ENCODE measurements around the gene CEP89.

Gene CEP89

GRCh38 chr19:32890841-32891240, 80.9 kb downstream of the CEP89 start:
- Histone ChIP-seq H3K27me3 (ENCODE audit: insufficient read depth, low read length, poor library complexity, severe bottlenecking) (no peaks in the 10 kb centered on the region), H3K4me1 (ENCODE audit: insufficient read depth, low read length, poor library complexity, severe bottlenecking) (no peaks in the 10 kb centered on the region), H2AFZ (ENCODE audit: low read length) (no peak overlapping the region), H3K36me3 (ENCODE audit: insufficient read depth, low read length) (no peaks in the 10 kb centered on the region), H3K79me2 (ENCODE audit: insufficient read depth, low read length) (no peaks in the 10 kb centered on the region), H3K9me3 (ENCODE audit: insufficient read depth, low read depth, low read length) (peaks cover 5% of the 10 kb centered on the region; the same call in 1 of the 2 replicates), H4K20me1 (ENCODE audit: insufficient read depth, low read length, poor library complexity, severe bottlenecking) (no peaks in the 10 kb centered on the region), H3K4me2 (ENCODE audit: low read depth, low read length, poor library complexity, severe bottlenecking) (no peak overlapping the region), H3K9me2 (replicated peaks; ENCODE audit: low read depth, low read length) (no peaks in the 10 kb centered on the region), H3K9ac (ENCODE audit: low read depth, low read length, poor library complexity, severe bottlenecking) (no peak overlapping the region), H3K4me3 (ENCODE audit: low read length, poor library complexity, severe bottlenecking) (no peak overlapping the region), H3F3A (ENCODE audit: low read depth) (no peaks in the 10 kb centered on the region)
- TF ChIP-seq, protein P1, sequence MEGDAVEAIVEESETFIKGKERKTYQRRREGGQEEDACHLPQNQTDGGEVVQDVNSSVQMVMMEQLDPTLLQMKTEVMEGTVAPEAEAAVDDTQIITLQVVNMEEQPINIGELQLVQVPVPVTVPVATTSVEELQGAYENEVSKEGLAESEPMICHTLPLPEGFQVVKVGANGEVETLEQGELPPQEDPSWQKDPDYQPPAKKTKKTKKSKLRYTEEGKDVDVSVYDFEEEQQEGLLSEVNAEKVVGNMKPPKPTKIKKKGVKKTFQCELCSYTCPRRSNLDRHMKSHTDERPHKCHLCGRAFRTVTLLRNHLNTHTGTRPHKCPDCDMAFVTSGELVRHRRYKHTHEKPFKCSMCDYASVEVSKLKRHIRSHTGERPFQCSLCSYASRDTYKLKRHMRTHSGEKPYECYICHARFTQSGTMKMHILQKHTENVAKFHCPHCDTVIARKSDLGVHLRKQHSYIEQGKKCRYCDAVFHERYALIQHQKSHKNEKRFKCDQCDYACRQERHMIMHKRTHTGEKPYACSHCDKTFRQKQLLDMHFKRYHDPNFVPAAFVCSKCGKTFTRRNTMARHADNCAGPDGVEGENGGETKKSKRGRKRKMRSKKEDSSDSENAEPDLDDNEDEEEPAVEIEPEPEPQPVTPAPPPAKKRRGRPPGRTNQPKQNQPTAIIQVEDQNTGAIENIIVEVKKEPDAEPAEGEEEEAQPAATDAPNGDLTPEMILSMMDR (conservative IDR thresholded peaks at IDR 0.05; ENCODE audit: low read length) = no peak
- TF ChIP-seq EZH2phosphoT487 (IDR thresholded peaks at IDR 0.05; ENCODE audit: borderline replicate concordance) = no peak

DNA sequence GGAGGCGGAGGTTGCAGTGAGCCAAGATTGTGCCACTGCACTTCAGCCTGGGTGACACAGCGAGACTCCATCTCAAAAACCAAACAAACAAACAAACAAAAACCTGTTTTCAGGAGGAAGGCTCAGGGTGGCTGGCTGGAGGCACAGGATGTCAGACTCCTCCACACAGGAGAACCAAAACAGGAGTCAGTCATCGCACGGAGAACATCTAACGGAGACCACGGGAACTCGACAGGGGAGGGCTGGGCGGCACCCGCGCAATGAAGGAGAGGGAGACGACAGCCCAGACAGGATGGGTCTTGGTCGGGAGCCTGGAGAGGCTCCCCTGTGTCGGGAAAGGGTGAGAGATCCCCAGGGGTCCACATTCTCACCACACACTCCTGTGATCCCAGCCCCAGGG, 81.4 kb downstream of the CEP89 start:
- H3K9ac ChIP-seq (ENCODE audit: low read depth, low read length, poor library complexity, severe bottlenecking) = no peak overlapping the region
- no peaks in the 10 kb centered on the region for H4K20me1 ChIP-seq (ENCODE audit: insufficient read depth, low read length, poor library complexity, severe bottlenecking)
- H3K4me1 ChIP-seq (ENCODE audit: insufficient read depth, low read length, poor library complexity, severe bottlenecking) = no peaks in the 10 kb centered on the region
- H3F3A ChIP-seq (ENCODE audit: low read depth) = no peaks in the 10 kb centered on the region
- no peaks in the 10 kb centered on the region for H3K27me3 ChIP-seq (ENCODE audit: insufficient read depth, low read length, poor library complexity, severe bottlenecking)
- no peaks in the 10 kb centered on the region for H3K9me2 ChIP-seq (replicated peaks; ENCODE audit: low read depth, low read length)
- no peak overlapping the region for H2AFZ ChIP-seq (ENCODE audit: low read length)
- no peaks in the 10 kb centered on the region for H3K79me2 ChIP-seq (ENCODE audit: insufficient read depth, low read length)
- TF ChIP-seq, protein P1 (conservative IDR thresholded peaks at IDR 0.05; ENCODE audit: low read length) = no peak
- no peak for TF ChIP-seq EZH2phosphoT487 (IDR thresholded peaks at IDR 0.05; ENCODE audit: borderline replicate concordance)
- no peak overlapping the region for H3K4me2 ChIP-seq (ENCODE audit: low read depth, low read length, poor library complexity, severe bottlenecking)
- no peak overlapping the region for H3K4me3 ChIP-seq (ENCODE audit: low read length, poor library complexity, severe bottlenecking)
- peaks cover 5% of the 10 kb centered on the region; the same call in 1 of the 2 replicates for H3K9me3 ChIP-seq (ENCODE audit: insufficient read depth, low read depth, low read length)
- H3K36me3 ChIP-seq (ENCODE audit: insufficient read depth, low read length) = no peaks in the 10 kb centered on the region

DNA sequence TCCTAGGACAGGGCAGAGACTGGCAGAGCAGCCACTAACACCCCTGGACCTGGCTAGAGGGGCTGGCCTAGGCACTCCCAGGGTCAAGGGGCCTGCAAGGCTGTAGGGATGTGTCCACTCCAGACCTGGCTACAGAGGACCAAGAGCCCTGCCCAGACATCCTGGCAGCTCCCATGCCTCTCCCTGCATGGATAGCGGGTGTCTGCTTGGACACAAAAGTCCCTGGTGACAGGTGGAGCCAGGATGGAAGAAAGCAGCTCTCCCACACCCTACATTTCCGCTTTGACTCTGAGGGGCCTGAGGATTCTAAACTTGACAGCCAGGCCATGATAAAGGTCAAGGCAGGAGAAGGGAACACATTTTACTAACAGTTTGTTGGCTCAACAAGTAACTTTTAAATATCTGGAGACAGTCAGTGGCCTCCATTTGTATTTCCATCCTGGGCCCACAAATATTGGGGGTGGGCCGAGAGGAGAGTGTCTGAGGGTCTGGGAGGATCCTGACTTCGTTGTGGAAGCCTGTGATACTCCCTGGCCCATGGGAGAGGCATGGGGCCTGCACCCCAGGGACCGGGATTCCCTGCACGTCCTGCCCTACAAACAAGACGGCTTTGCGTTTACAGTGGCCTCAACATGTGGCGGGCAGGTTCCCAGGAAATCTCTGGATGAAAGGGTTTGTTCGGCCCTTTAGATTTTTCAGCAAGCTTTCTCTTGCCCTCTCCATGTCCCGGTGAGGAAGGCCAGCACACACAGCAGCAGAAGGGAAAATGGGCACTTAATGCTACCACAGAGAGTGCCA, 82.4 kb downstream of the CEP89 start:
- no peaks in the 10 kb centered on the region for H3K36me3 ChIP-seq (ENCODE audit: insufficient read depth, low read length)
- no peaks in the 10 kb centered on the region for H3K9me2 ChIP-seq (replicated peaks; ENCODE audit: low read depth, low read length)
- no peak overlapping the region for H2AFZ ChIP-seq (ENCODE audit: low read length)
- no peaks in the 10 kb centered on the region for H3F3A ChIP-seq (ENCODE audit: low read depth)
- no peaks in the 10 kb centered on the region for H4K20me1 ChIP-seq (ENCODE audit: insufficient read depth, low read length, poor library complexity, severe bottlenecking)
- no peak overlapping the region for H3K4me3 ChIP-seq (ENCODE audit: low read length, poor library complexity, severe bottlenecking)
- no peak overlapping the region for H3K9ac ChIP-seq (ENCODE audit: low read depth, low read length, poor library complexity, severe bottlenecking)
- no peak for TF ChIP-seq EZH2phosphoT487 (IDR thresholded peaks at IDR 0.05; ENCODE audit: borderline replicate concordance)
- TF ChIP-seq, protein P1 (conservative IDR thresholded peaks at IDR 0.05; ENCODE audit: low read length) = no peak
- H3K79me2 ChIP-seq (ENCODE audit: insufficient read depth, low read length) = no peaks in the 10 kb centered on the region
- no peak overlapping the region for H3K4me2 ChIP-seq (ENCODE audit: low read depth, low read length, poor library complexity, severe bottlenecking)
- H3K4me1 ChIP-seq (ENCODE audit: insufficient read depth, low read length, poor library complexity, severe bottlenecking) = no peaks in the 10 kb centered on the region
- H3K27me3 ChIP-seq (ENCODE audit: insufficient read depth, low read length, poor library complexity, severe bottlenecking) = no peaks in the 10 kb centered on the region
- H3K9me3 ChIP-seq (ENCODE audit: insufficient read depth, low read depth, low read length) = peaks cover 5% of the 10 kb centered on the region; the same call in 1 of the 2 replicates
